Gastrocnemius medialis (tissue), 4 donors: ENCODE data around the gene TMED10.

Experiments used
- CTCF ChIP-seq, 5 experiments: fragments of 450-650 bp in 3 of 5; fragments of 200-600 bp in 2 of 5; sonication (generic) in 2 of 5; IDR thresholded peaks in 4 of 5; conservative IDR thresholded peaks in 1 of 5; 1 replicate in 4 of 5; 2 replicates in 1 of 5; pipeline ENCODE4 v1.5.1; 2016 to 2019; ENCODE audit warnings: antibody characterized with exemption in 5 of 5, mild to moderate bottlenecking in 3 of 5, moderate library complexity in 3 of 5
- POLR2A ChIP-seq, 2 donors: fragments of 450-650 bp; IDR thresholded peaks; one replicate each; pipeline ENCODE4 v1.6.1; 2017; ENCODE audit warnings: antibody characterized with exemption in 2 of 2, mild to moderate bottlenecking in 2 of 2, moderate library complexity in 2 of 2

- no peak for TF ChIP-seq CTCF (IDR thresholded peaks at IDR 0.05 in 4 of 5, conservative IDR thresholded peaks at IDR 0.05 in 1 of 5)
- no peak for TF ChIP-seq POLR2A (IDR thresholded peaks at IDR 0.05)
Measured at GRCh38 chr14:75123991-75124390, 52.4 kb downstream of the TMED10 start.
